ENCODE results near the gene TMEM175.

The TMEM175 gene

GRCh38 chr4:962231-963208 lies 30.3 kb downstream of the TMEM175 start:
- Histone ChIP-seq H3K36me3 (ENCODE audit: insufficient read depth, low read length) (no peaks in the 10 kb centered on the region), H4K20me1 (ENCODE audit: insufficient read depth, low read length, poor library complexity, severe bottlenecking) (no peaks in the 10 kb centered on the region), H3K27me3 (ENCODE audit: insufficient read depth, low read length, poor library complexity, severe bottlenecking) (no peaks in the 10 kb centered on the region), H3K4me2 (ENCODE audit: low read depth, low read length, poor library complexity, severe bottlenecking) (no peak overlapping the region), H3K9me2 (replicated peaks; ENCODE audit: low read depth, low read length) (no peaks in the 10 kb centered on the region), H3K4me1 (ENCODE audit: insufficient read depth, low read length, poor library complexity, severe bottlenecking) (no peaks in the 10 kb centered on the region), H3K9ac (ENCODE audit: low read depth, low read length, poor library complexity, severe bottlenecking) (no peak overlapping the region), H3K79me2 (ENCODE audit: insufficient read depth, low read length) (no peaks in the 10 kb centered on the region), H2AFZ (ENCODE audit: low read length) (no peak overlapping the region), H3F3A (ENCODE audit: low read depth) (no peaks in the 10 kb centered on the region), H3K4me3 (ENCODE audit: low read length, poor library complexity, severe bottlenecking) (no peak overlapping the region), H3K9me3 (ENCODE audit: insufficient read depth, low read depth, low read length) (no peaks in the 10 kb centered on the region)
- TF ChIP-seq EZH2phosphoT487 (IDR thresholded peaks at IDR 0.05; ENCODE audit: borderline replicate concordance): no peak
- no peak for TF ChIP-seq CTCF (conservative IDR thresholded peaks at IDR 0.05; ENCODE audit: low read length)

GRCh38 chr4:963276-964225 lies 31.3 kb downstream of the TMEM175 start:
- H3F3A ChIP-seq (ENCODE audit: low read depth): no peaks in the 10 kb centered on the region
- no peaks in the 10 kb centered on the region for H4K20me1 ChIP-seq (ENCODE audit: insufficient read depth, low read length, poor library complexity, severe bottlenecking)
- H3K27me3 ChIP-seq (ENCODE audit: insufficient read depth, low read length, poor library complexity, severe bottlenecking): no peaks in the 10 kb centered on the region
- H3K9me3 ChIP-seq (ENCODE audit: insufficient read depth, low read depth, low read length): no peaks in the 10 kb centered on the region
- H3K4me2 ChIP-seq (ENCODE audit: low read depth, low read length, poor library complexity, severe bottlenecking): no peak overlapping the region
- no peak overlapping the region for H2AFZ ChIP-seq (ENCODE audit: low read length)
- no peaks in the 10 kb centered on the region for H3K79me2 ChIP-seq (ENCODE audit: insufficient read depth, low read length)
- TF ChIP-seq EZH2phosphoT487 (IDR thresholded peaks at IDR 0.05; ENCODE audit: borderline replicate concordance) (no peak), CTCF (conservative IDR thresholded peaks at IDR 0.05; ENCODE audit: low read length) (no peak)
- no peaks in the 10 kb centered on the region for H3K9me2 ChIP-seq (replicated peaks; ENCODE audit: low read depth, low read length)
- no peak overlapping the region for H3K9ac ChIP-seq (ENCODE audit: low read depth, low read length, poor library complexity, severe bottlenecking)
- H3K36me3 ChIP-seq (ENCODE audit: insufficient read depth, low read length): no peaks in the 10 kb centered on the region
- no peak overlapping the region for H3K4me3 ChIP-seq (ENCODE audit: low read length, poor library complexity, severe bottlenecking)
- no peaks in the 10 kb centered on the region for H3K4me1 ChIP-seq (ENCODE audit: insufficient read depth, low read length, poor library complexity, severe bottlenecking)

- Histone ChIP-seq H3K27me3 (ENCODE audit: insufficient read depth, low read length, poor library complexity, severe bottlenecking) (no peaks in the 10 kb centered on the region), H3K9me2 (replicated peaks; ENCODE audit: low read depth, low read length) (no peaks in the 10 kb centered on the region), H3K4me2 (ENCODE audit: low read depth, low read length, poor library complexity, severe bottlenecking) (no peak overlapping the region), H3K36me3 (ENCODE audit: insufficient read depth, low read length) (no peaks in the 10 kb centered on the region), H3K9ac (ENCODE audit: low read depth, low read length, poor library complexity, severe bottlenecking) (no peak overlapping the region), H3K4me1 (ENCODE audit: insufficient read depth, low read length, poor library complexity, severe bottlenecking) (no peaks in the 10 kb centered on the region), H4K20me1 (ENCODE audit: insufficient read depth, low read length, poor library complexity, severe bottlenecking) (no peaks in the 10 kb centered on the region), H2AFZ (ENCODE audit: low read length) (no peak overlapping the region), H3K4me3 (ENCODE audit: low read length, poor library complexity, severe bottlenecking) (no peak overlapping the region), H3K9me3 (ENCODE audit: insufficient read depth, low read depth, low read length) (no peaks in the 10 kb centered on the region), H3F3A (ENCODE audit: low read depth) (no peaks in the 10 kb centered on the region), H3K79me2 (ENCODE audit: insufficient read depth, low read length) (no peaks in the 10 kb centered on the region)
- TF ChIP-seq EZH2phosphoT487 (IDR thresholded peaks at IDR 0.05; ENCODE audit: borderline replicate concordance): no peak
- no peak for TF ChIP-seq CTCF (conservative IDR thresholded peaks at IDR 0.05; ENCODE audit: low read length)
These were observed 32.2 kb downstream of the TMEM175 start for GRCh38 chr4:964346-965025.

Measured in Loucy (cell line).